Mesenchymal stem cell (in vitro differentiated cells and primary cell): ENCODE data around the gene TRPC4AP.

Experiments
- DNase-seq: peaks from one replicate; pipeline ENCODE4 v3.0.0-alpha.2; 2013
- H2AFZ ChIP-seq: one replicate; pipeline ENCODE4 v1.6.1; 2013; ENCODE audit warnings: low read depth, mild to moderate bottlenecking, control low read depth, inconsistent platforms, low read length, moderate library complexity
- H2AK5ac ChIP-seq: 2 replicates; pipeline ENCODE4 v1.6.1; 2013; ENCODE audit warnings: low read length, moderate library complexity, mild to moderate bottlenecking, inconsistent platforms; ENCODE audit not compliant: severe bottlenecking
- H2BK120ac ChIP-seq: one replicate; pipeline ENCODE4 v1.6.1; 2013; ENCODE audit warnings: low read depth, mild to moderate bottlenecking, inconsistent platforms, low read length, moderate library complexity
- H2BK12ac ChIP-seq, 2 experiments: one replicate each; pipeline ENCODE4 v1.6.1; 2013; ENCODE audit warnings: inconsistent platforms in 2 of 2, low read length in 2 of 2, mild to moderate bottlenecking in 2 of 2, moderate library complexity in 2 of 2, control low read depth in 1 of 2
- H2BK15ac ChIP-seq: one replicate; pipeline ENCODE4 v1.6.1; 2013; ENCODE audit warnings: mild to moderate bottlenecking, low read depth, inconsistent platforms; ENCODE audit not compliant: poor library complexity, severe bottlenecking
- H2BK5ac ChIP-seq: 2 replicates; pipeline ENCODE4 v1.6.1; 2013; ENCODE audit warnings: low read depth, mild to moderate bottlenecking, low read length, control low read depth, inconsistent platforms; ENCODE audit not compliant: poor library complexity, severe bottlenecking
- H3K14ac ChIP-seq, 2 experiments: one replicate each; pipeline ENCODE4 v1.6.1; 2013; ENCODE audit warnings: inconsistent platforms in 2 of 2, low read length in 2 of 2, control low read depth in 1 of 2, mild to moderate bottlenecking in 1 of 2, moderate library complexity in 1 of 2
- H3K18ac ChIP-seq, 2 experiments: one replicate each; pipeline ENCODE4 v1.6.1; 2013; ENCODE audit warnings: inconsistent platforms in 2 of 2, low read length in 2 of 2, control low read depth in 1 of 2, low read depth in 1 of 2, mild to moderate bottlenecking in 1 of 2
- H3K23ac ChIP-seq, 2 experiments: one replicate each; pipeline ENCODE4 v1.6.1; 2013; ENCODE audit warnings: inconsistent platforms in 2 of 2, low read length in 2 of 2, mild to moderate bottlenecking in 2 of 2, moderate library complexity in 2 of 2, control low read depth in 1 of 2
- H3K27ac ChIP-seq: 2 replicates; pipeline ENCODE4 v1.5.1; 2013; ENCODE audit warnings: mild to moderate bottlenecking, moderate library complexity, low read length, control low read depth, inconsistent platforms; ENCODE audit not compliant: poor library complexity, severe bottlenecking
- H3K27me3 ChIP-seq, 2 experiments: 2 replicates each; pipeline versions ENCODE4 v1.6.1 to v1.7.0; 2013; ENCODE audit warnings: low read length in 2 of 2, mild to moderate bottlenecking in 2 of 2, moderate library complexity in 2 of 2, control low read depth in 1 of 2, inconsistent platforms in 1 of 2; ENCODE audit not compliant: control insufficient read depth in 1 of 2, insufficient read depth in 1 of 2
- H3K36me3 ChIP-seq, 2 experiments: 2 replicates each; pipeline versions ENCODE4 v1.6.1 to v1.7.0; 2013; ENCODE audit warnings: low read length in 2 of 2, control low read depth in 1 of 2, inconsistent platforms in 1 of 2, low read depth in 1 of 2, mild to moderate bottlenecking in 1 of 2; ENCODE audit not compliant: insufficient read depth in 2 of 2, control insufficient read depth in 1 of 2
- H3K4ac ChIP-seq, 2 experiments: one replicate each; pipeline ENCODE4 v1.6.1; 2013; ENCODE audit warnings: inconsistent platforms in 2 of 2, low read length in 2 of 2, mild to moderate bottlenecking in 2 of 2, moderate library complexity in 2 of 2, control low read depth in 1 of 2, low read depth in 1 of 2
- H3K4me1 ChIP-seq: 2 replicates; pipeline ENCODE4 v1.6.1; 2013; ENCODE audit warnings: low read depth, low read length, control low read depth; ENCODE audit not compliant: control insufficient read depth, insufficient read depth
- H3K4me2 ChIP-seq: 2 replicates; pipeline ENCODE4 v1.6.1; 2013; ENCODE audit warnings: low read length, mild to moderate bottlenecking, inconsistent platforms; ENCODE audit not compliant: poor library complexity, severe bottlenecking
- H3K4me3 ChIP-seq, 2 experiments: 2 replicates each; pipeline versions ENCODE4 v1.5.1 to v1.7.0; 2013; ENCODE audit warnings: low read length in 2 of 2, mild to moderate bottlenecking in 2 of 2, control low read depth in 1 of 2, low read depth in 1 of 2; ENCODE audit not compliant: insufficient read depth in 1 of 2
- H3K79me1 ChIP-seq: replicated peaks from 2 replicates; pipeline ENCODE4 v1.6.1; 2013; ENCODE audit warnings: mild to moderate bottlenecking, control low read depth, low read length, inconsistent platforms; ENCODE audit not compliant: poor library complexity, severe bottlenecking
- H3K9ac ChIP-seq: 2 replicates; pipeline ENCODE4 v1.7.0; 2013; ENCODE audit warnings: mild to moderate bottlenecking, low read length, moderate library complexity
- H3K9me3 ChIP-seq: 2 replicates; pipeline ENCODE4 v1.7.0; 2013; ENCODE audit warnings: mild to moderate bottlenecking, low read length; ENCODE audit not compliant: control insufficient read depth
- H4K8ac ChIP-seq: one replicate; pipeline ENCODE4 v1.6.1; 2013; ENCODE audit warnings: inconsistent platforms, mild to moderate bottlenecking, low read length, moderate library complexity
- H4K91ac ChIP-seq: one replicate; pipeline ENCODE4 v1.6.1; 2013; ENCODE audit warnings: mild to moderate bottlenecking, low read length, inconsistent platforms
- WGBS: methylation state at CpG from one replicate; pipeline ENCODE4 v1.1.7; 2013; ENCODE audit warnings: mixed read lengths; 5-methylcytosine and 5-hydroxymethylcytosine counted together

Gene TRPC4AP

DNA sequence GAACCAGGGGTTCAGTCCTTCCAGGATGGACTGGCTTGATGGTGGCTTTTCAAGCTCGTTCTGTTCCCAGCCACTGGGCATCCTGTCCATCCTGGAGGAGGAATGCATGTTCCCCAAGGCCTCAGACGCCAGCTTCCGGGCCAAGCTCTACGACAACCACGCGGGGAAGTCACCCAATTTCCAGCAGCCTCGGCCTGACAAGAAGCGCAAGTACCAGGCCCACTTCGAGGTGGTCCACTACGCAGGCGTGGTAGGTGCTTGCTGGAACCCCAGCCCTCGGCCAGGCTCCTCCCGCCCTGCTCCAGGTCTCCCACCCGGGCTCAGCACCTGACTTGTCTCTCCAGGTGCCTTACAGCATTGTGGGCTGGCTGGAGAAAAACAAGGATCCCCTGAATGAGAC lies 102.9 kb downstream of the TRPC4AP start:
- H3K9me3 ChIP-seq, result no peaks in the 10 kb centered on the region
- peaks cover 17 to 36% of the 10 kb centered on the region in 2 experiments for H3K27me3 ChIP-seq
- no peak overlapping the region for H2AK5ac ChIP-seq
- no peak overlapping the region for H2BK15ac ChIP-seq
- no peak overlapping the region for H4K91ac ChIP-seq
- H3K4me2 ChIP-seq, result no peak overlapping the region
- no peak overlapping the region for H2BK120ac ChIP-seq
- no peak overlapping the region for H3K18ac ChIP-seq
- no peak overlapping the region for H3K27ac ChIP-seq
- H3K79me1 ChIP-seq, result peaks cover 11% of the 10 kb centered on the region
- no peak overlapping the region for H3K4me3 ChIP-seq
- H3K4me1 ChIP-seq, result peaks cover 2% of the 10 kb centered on the region
- no peak for DNase-seq
- no peak overlapping the region for H3K4ac ChIP-seq
- WGBS, result 95% methylated on average over 14 of the region's 14 CpGs
- H2AFZ ChIP-seq, result no peak overlapping the region
- H3K36me3 ChIP-seq, result peaks cover 24 to 26% of the 10 kb centered on the region in 2 experiments
- H4K8ac ChIP-seq, result no peak overlapping the region
- no peak overlapping the region for H3K23ac ChIP-seq
- no peak overlapping the region for H2BK12ac ChIP-seq
- H3K14ac ChIP-seq, result no peak overlapping the region
- no peak overlapping the region for H2BK5ac ChIP-seq
- no peak overlapping the region for H3K9ac ChIP-seq

DNA sequence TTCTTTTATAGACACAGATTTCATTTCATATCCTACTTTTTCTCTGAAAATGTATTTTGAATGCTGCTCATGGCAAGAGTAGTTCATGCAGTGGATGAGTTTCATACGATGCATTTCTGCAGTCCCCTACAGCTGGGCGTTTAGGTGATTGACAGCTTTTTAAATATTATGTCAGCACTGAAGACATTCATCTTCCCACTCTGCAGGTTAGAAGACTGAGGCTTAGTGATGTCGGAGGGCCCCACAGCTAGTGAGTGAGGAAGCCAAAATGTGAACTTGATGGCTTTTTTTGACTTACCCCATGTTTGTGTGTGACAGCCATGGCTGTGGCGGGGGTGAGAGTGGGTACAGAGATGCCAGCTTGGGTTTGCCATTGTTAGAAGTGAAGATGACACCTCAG lies 103.5 kb downstream of the TRPC4AP start:
- Histone ChIP-seq H3K4me2 (no peak overlapping the region), H3K9ac (no peak overlapping the region), H3K4ac (no peak overlapping the region), H3K27ac (no peak overlapping the region), H3K4me1 (peaks cover 6% of the 10 kb centered on the region), H2BK5ac (no peak overlapping the region), H3K79me1 (peaks cover 9% of the 10 kb centered on the region), H2BK120ac (no peak overlapping the region), H3K18ac (no peak overlapping the region), H3K27me3 (peaks cover 22 to 42% of the 10 kb centered on the region in 2 experiments), H2AFZ (no peak overlapping the region), H3K36me3 (peaks cover 18 to 20% of the 10 kb centered on the region in 2 experiments), H3K14ac (no peak overlapping the region), H3K9me3 (no peaks in the 10 kb centered on the region), H3K4me3 (no peak overlapping the region), H4K91ac (no peak overlapping the region), H2BK12ac (no peak overlapping the region), H2BK15ac (no peak overlapping the region), H2AK5ac (no peak overlapping the region), H4K8ac (no peak overlapping the region), H3K23ac (no peak overlapping the region)
- no peak for DNase-seq
- 89% methylated on average over 4 of the region's 4 CpGs for WGBS

DNA sequence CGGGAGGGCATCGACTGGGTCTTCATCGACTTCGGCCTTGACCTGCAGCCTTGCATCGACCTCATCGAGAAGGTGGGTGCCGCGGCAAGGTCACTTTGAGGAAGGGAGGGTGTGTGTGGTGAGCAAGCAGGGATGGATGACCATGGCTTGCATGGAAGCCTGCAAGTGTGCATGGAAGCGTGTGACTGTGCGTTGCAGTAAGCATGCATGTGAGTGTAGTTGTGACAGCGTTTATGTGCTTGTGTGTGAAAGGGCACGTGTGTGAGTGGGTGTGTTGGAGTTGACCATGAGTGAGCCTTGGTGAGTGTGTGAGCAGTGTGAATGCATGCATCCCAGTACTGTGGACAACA lies 104.4 kb downstream of the TRPC4AP start:
- H3K4ac ChIP-seq, result no peak overlapping the region
- no peak overlapping the region for H3K9ac ChIP-seq
- no peak overlapping the region for H3K18ac ChIP-seq
- H2BK12ac ChIP-seq, result no peak overlapping the region
- H2BK5ac ChIP-seq, result no peak overlapping the region
- no peak overlapping the region for H3K27ac ChIP-seq
- H3K23ac ChIP-seq, result no peak overlapping the region
- H2AFZ ChIP-seq, result no peak overlapping the region
- H3K4me3 ChIP-seq, result no peak overlapping the region
- H2BK120ac ChIP-seq, result no peak overlapping the region
- WGBS, result 93% methylated on average over 12 of the region's 12 CpGs
- H3K9me3 ChIP-seq, result no peaks in the 10 kb centered on the region
- H4K8ac ChIP-seq, result no peak overlapping the region
- peak overlapping the region; percentile 34 for H4K91ac ChIP-seq
- H2AK5ac ChIP-seq, result no peak overlapping the region
- peaks cover 4% of the 10 kb centered on the region for H3K79me1 ChIP-seq
- peaks cover 31 to 51% of the 10 kb centered on the region in 2 experiments for H3K27me3 ChIP-seq
- H3K14ac ChIP-seq, result no peak overlapping the region
- no peak for DNase-seq
- H3K36me3 ChIP-seq, result peaks cover 9 to 11% of the 10 kb centered on the region in 2 experiments
- no peak overlapping the region for H2BK15ac ChIP-seq
- no peak overlapping the region for H3K4me2 ChIP-seq
- H3K4me1 ChIP-seq, result peaks cover 6% of the 10 kb centered on the region

DNA sequence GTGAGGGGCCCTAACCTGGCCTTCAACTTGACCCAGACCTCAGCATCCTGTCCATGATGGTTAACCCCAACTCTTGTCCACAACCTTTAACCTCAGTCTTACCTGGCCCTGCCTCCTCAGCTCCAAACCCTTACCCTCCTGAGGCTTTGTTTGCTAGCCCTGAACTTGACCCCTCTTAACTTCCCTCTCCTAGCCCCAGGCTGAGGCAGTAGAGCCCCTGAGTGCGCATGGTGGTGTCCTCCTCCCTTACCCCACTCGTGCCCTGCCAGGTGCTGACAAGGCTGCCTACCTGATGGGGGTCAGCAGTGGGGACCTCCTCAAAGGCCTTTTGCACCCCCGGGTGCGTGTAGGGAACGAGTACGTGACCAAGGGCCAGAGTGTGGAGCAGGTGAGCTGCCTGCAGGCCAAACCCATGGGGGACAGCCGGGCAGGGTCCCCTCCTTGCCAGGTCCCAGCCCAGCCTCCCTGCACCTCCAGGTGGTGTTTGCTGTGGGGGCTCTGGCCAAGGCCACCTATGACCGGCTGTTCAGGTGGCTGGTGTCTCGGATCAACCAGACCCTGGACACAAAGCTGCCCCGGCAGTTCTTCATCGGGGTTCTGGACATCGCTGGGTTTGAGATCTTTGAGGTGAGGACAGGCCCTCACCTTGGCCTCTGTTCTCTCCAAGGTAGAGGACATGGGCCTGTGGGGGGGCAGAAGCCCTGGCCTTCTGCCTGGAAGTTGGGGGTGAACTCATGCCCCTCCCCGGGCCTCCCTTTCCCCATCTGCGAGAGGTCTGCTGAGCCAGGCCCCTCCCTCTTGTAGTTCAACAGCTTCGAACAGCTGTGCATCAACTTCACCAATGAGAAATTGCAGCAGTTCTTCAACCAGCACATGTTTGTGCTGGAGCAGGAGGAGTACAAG lies 105.1 kb downstream of the TRPC4AP start:
- Histone ChIP-seq H3K4me3 (no peak overlapping the region), H3K36me3 (peaks cover 4 to 5% of the 10 kb centered on the region in 2 experiments), H4K8ac (no peak overlapping the region), H3K4me2 (no peak overlapping the region), H2BK5ac (no peak overlapping the region), H3K79me1 (no peaks in the 10 kb centered on the region), H3K4me1 (peaks cover 6% of the 10 kb centered on the region), H4K91ac (peak overlapping the region; percentile 34), H2AFZ (no peak overlapping the region), H3K18ac (no peak overlapping the region), H3K9me3 (no peaks in the 10 kb centered on the region), H3K9ac (no peak overlapping the region), H3K23ac (no peak overlapping the region), H2AK5ac (no peak overlapping the region), H3K27ac (no peak overlapping the region), H3K27me3 (peaks cover 31 to 55% of the 10 kb centered on the region in 2 experiments), H2BK12ac (no peak overlapping the region), H3K14ac (no peak overlapping the region), H3K4ac (no peak overlapping the region), H2BK15ac (no peak overlapping the region), H2BK120ac (no peak overlapping the region)
- no peak for DNase-seq
- WGBS, result 85% methylated on average over 15 of the region's 15 CpGs
